IgD-negative memory B cell (primary cell): ENCODE measurements around the gene PNMA6A. TPM values are rescaled to one million over a fixed set of nuclear protein-coding genes. Genes with fewer than 3 reads are reported as not detected.
"Not testable (repeated sequence)": the region's sequence is repeated elsewhere in the genome, so short reads cannot be mapped to it uniquely, and the experiment has no call there.

Source experiments
- H3K27ac Mint-ChIP-seq, 3 donors: one replicate each; pipeline ENCODE4 v1.8.0; 2020 to 2022; ENCODE audit warnings: mild to moderate bottlenecking in 3 of 3, mixed read lengths in 3 of 3, moderate library complexity in 1 of 3
- H3K27me3 Mint-ChIP-seq: one replicate; pipeline ENCODE4 v1.8.0; 2021; ENCODE audit warnings: mixed read lengths
- H3K36me3 Mint-ChIP-seq: one replicate; pipeline ENCODE4 v1.8.0; 2020; ENCODE audit warnings: mild to moderate bottlenecking, mixed read lengths
- H3K4me1 Mint-ChIP-seq, 3 donors: one replicate each; pipeline ENCODE4 v1.8.0; 2020 to 2022; ENCODE audit warnings: mixed read lengths in 3 of 3, mild to moderate bottlenecking in 1 of 3
- H3K4me3 Mint-ChIP-seq, 4 donors: one replicate each; pipeline ENCODE4 v1.8.0; 2020 to 2022; ENCODE audit warnings: mild to moderate bottlenecking in 4 of 4, mixed read lengths in 4 of 4, moderate library complexity in 3 of 4
- H3K9me3 Mint-ChIP-seq, 3 donors: one replicate each; pipeline ENCODE4 v1.8.0; 2020 to 2021; ENCODE audit warnings: mixed read lengths in 3 of 3, mild to moderate bottlenecking in 1 of 3
- polyA plus RNA-seq: library from polyadenylated mRNA; unstranded; fragments of 300-500 nt; fragmentation: Illumina TruSeq; gene quantifications from one replicate; pipeline ENCODE4 v1.2.3, GENCODE V29; 2021

The PNMA6A gene
- polyA plus RNA-seq, 1 donor from 2014 or later: 0.14 TPM

GRCh38 chrX:153117754-153118153 is 45.5 kb downstream of the PNMA6A start:
- H3K27me3 Mint-ChIP-seq, H3K27ac Mint-ChIP-seq, H3K4me1 Mint-ChIP-seq, H3K36me3 Mint-ChIP-seq, H3K9me3 Mint-ChIP-seq, H3K4me3 Mint-ChIP-seq: not testable (repeated sequence)

GRCh38 chrX:153120230-153120629 is 48.0 kb downstream of the PNMA6A start:
- not testable (repeated sequence) for H3K36me3 Mint-ChIP-seq, H3K27me3 Mint-ChIP-seq, H3K4me3 Mint-ChIP-seq, H3K4me1 Mint-ChIP-seq, H3K27ac Mint-ChIP-seq, H3K9me3 Mint-ChIP-seq

GRCh38 chrX:153123468-153123867 is 51.2 kb downstream of the PNMA6A start:
- H3K27ac Mint-ChIP-seq, H3K9me3 Mint-ChIP-seq, H3K4me1 Mint-ChIP-seq, H3K4me3 Mint-ChIP-seq, H3K27me3 Mint-ChIP-seq, H3K36me3 Mint-ChIP-seq: not testable (repeated sequence)

Other genes with a start within 250 kb of the PNMA6A start
- 21.3 TPM for gene CETN2, start 241.7 kb upstream of the PNMA6A start, polyA plus RNA-seq
- 11.7 TPM for gene NSDHL, start 241.4 kb upstream of the PNMA6A start, polyA plus RNA-seq
- 2.0 TPM for gene ZNF185, start 174.4 kb upstream of the PNMA6A start, polyA plus RNA-seq
- 0.19 TPM for gene PNMA5, start 78.3 kb upstream of the PNMA6A start, polyA plus RNA-seq
- gene PNMA3, start 16.0 kb upstream of the PNMA6A start, polyA plus RNA-seq: not detected
- gene MAGEA1, start 106.8 kb downstream of the PNMA6A start, polyA plus RNA-seq: not detected
- gene PNMA6F, start 249.3 kb downstream of the PNMA6A start, polyA plus RNA-seq: not detected